ENCODE measurements around the gene PPFIA2. TPM values are rescaled to one million over a fixed set of nuclear protein-coding genes. Genes with fewer than 3 reads are reported as not detected.

PPFIA2 gene
- total RNA-seq, 4 donors from 2014 or later = 1.5 to 4.3 (median 2.5) TPM

GRCh38 chr12:81403348-81403747, 355.8 kb downstream of the PPFIA2 start:
- TF ChIP-seq, protein P1, sequence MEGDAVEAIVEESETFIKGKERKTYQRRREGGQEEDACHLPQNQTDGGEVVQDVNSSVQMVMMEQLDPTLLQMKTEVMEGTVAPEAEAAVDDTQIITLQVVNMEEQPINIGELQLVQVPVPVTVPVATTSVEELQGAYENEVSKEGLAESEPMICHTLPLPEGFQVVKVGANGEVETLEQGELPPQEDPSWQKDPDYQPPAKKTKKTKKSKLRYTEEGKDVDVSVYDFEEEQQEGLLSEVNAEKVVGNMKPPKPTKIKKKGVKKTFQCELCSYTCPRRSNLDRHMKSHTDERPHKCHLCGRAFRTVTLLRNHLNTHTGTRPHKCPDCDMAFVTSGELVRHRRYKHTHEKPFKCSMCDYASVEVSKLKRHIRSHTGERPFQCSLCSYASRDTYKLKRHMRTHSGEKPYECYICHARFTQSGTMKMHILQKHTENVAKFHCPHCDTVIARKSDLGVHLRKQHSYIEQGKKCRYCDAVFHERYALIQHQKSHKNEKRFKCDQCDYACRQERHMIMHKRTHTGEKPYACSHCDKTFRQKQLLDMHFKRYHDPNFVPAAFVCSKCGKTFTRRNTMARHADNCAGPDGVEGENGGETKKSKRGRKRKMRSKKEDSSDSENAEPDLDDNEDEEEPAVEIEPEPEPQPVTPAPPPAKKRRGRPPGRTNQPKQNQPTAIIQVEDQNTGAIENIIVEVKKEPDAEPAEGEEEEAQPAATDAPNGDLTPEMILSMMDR (IDR thresholded peaks at IDR 0.05; ENCODE audit: low read depth) = no peak

DNA sequence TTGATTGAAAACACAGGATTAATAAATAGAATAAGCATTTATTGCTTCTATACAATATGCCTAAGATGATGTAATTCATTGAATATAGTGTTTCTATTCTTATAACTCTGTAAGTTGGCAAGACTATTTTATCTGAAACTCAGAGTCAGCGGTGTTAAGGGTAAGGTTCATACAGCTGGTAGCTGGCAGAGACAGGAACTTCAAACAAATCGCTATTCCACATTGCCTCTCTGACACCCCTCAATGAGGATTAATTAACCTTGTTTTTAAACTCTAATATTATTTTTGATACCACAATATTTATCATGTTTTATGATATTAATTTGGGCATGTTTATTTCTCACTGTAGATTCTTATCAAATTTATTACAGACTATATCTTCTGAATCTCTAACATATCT, 357.9 kb downstream of the PPFIA2 start:
- TF ChIP-seq, protein P1 (IDR thresholded peaks at IDR 0.05; ENCODE audit: low read depth) = no peak

- TF ChIP-seq, protein P1 (IDR thresholded peaks at IDR 0.05; ENCODE audit: low read depth) = no peak
Measured at GRCh38 chr12:81400024-81400423, 359.1 kb downstream of the PPFIA2 start.

- TF ChIP-seq, protein P1 (IDR thresholded peaks at IDR 0.05; ENCODE audit: low read depth) = no peak
Measured at GRCh38 chr12:81395431-81395830, 363.7 kb downstream of the PPFIA2 start.

DNA sequence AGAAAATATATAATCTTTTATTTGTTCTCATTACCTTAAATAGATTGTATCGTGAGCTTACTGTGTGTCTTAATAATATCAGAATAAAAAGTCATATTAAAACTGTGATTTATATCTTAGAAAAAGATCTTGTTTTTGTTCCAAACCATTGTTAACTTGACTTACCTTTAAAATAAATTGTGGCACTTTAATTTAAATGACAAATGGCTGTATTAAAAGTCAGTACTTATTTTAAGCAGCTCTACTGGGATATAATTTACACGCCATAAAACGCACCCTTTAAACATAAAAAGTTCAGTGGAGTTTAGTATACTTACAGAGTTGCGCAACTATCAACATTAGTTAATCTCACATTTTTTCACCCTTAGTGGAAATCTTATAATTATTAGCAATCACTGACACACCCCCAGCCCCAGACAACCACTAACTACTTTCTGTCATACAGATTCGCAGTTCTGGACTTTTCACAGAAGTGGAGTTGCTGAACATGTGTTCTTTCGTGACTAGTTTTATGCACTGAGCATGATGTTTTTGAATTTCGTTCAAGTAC, 369.5 kb downstream of the PPFIA2 start:
- TF ChIP-seq, protein P1 (IDR thresholded peaks at IDR 0.05; ENCODE audit: low read depth) = no peak

- TF ChIP-seq, protein P1 (IDR thresholded peaks at IDR 0.05; ENCODE audit: low read depth) = no peak
Measured at GRCh38 chr12:81386101-81386500, 373.0 kb downstream of the PPFIA2 start.

DNA sequence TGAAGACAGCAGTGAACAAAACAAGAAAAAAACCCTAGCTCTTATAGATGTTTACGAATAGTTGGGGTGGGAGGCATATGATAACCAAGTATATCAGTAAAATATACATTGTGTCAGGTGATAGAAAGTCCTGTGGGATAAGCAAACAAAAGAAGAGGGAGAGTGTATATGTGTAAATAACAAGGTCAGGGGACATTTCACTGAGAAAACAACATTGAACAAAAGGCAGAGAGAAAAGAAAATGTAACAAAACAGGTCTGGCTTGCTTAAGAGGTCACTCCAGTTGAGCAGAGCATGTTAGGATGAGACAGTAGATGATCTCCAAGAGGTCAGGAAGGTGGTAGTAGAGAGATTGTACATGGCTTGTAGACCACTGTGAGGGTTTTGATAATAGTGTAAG, 377.2 kb downstream of the PPFIA2 start:
- TF ChIP-seq, protein P1 (IDR thresholded peaks at IDR 0.05; ENCODE audit: low read depth) = no peak

All from subcutaneous adipose tissue (tissue), 4 donors.